ENCODE data around the gene ZNF549.

ZNF549 gene

GRCh38 chr19:57566396-57567265 is 39.5 kb downstream of the ZNF549 start:
- peak; percentile 42 for DNase-seq (ENCODE audit: low read depth)

- no peak for DNase-seq (ENCODE audit: low read depth)
These were observed 43.6 kb downstream of the ZNF549 start for GRCh38 chr19:57570707-57571106.

DNA sequence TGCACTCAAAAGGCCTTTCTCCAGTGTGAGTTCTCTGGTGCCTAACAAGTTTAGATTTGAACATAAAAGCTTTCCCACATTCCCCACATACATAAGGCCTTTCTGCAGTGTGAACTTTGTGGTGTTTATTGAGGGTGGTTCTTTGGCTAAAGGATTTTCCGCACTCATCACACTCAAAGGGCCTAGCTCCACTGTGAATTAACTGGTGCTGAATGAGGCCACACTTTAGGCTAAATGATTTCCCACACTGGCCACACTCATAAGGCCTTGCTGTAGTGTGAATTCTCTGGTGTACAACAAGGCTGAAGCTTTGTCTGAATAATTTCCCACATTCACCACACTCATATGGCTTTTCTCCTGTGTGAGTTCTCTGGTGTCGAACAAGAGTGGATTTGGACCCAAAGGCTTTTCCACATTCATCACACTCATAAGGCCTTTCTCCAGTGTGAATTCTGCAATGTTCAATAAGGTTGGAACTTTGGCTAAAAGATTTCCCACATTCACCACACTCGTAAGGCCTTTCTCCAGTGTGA is 45.3 kb downstream of the ZNF549 start:
- no peak for DNase-seq (ENCODE audit: low read depth)

GRCh38 chr19:57576661-57577060 is 49.5 kb downstream of the ZNF549 start:
- DNase-seq (ENCODE audit: low read depth): no peak

DNA sequence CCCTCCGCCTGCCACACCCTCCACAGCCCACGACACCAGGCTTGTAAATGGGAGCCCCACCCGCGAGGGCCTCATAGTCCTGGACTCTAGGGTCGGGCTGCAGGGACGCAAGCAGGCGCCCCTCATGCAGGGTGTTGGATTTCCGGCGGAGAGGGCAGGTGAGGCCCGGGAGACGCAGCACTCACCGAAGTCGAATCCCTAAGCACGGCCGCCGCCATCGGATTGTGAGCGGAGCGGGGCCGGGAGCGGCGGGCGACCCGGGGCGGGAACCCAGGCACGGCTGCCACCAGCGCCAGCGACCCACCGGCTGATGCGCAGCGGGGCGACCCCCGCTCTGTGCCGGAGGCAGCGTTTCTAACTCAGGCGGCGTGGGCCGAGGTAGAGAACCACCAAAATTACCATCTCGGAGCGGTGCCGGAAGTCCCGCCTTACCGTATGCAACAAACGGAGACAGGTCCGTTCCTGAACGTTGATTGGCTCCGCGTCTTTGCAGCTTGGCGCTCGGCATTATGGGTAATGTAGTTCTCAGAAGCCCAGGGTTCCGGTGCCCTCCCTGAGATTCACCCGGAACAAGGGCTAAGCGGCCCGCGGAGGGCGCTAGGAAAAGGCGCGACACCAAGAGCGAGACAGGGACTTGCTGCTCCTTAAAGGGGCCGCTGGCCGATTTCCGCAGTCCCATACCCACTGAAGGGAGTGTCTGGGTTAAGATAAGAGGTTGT is 51.5 kb downstream of the ZNF549 start, which contains the start of gene ZNF416:
TSS of gene ZNF416 (minus strand) at position 425 of the 719 bp plus-strand sequence. CDS start at position 218, 207 bp downstream.
- peak; percentile 99 for DNase-seq (ENCODE audit: low read depth)

- no peak for DNase-seq (ENCODE audit: low read depth)
These were observed 56.0 kb downstream of the ZNF549 start for GRCh38 chr19:57583104-57583520.

DNA sequence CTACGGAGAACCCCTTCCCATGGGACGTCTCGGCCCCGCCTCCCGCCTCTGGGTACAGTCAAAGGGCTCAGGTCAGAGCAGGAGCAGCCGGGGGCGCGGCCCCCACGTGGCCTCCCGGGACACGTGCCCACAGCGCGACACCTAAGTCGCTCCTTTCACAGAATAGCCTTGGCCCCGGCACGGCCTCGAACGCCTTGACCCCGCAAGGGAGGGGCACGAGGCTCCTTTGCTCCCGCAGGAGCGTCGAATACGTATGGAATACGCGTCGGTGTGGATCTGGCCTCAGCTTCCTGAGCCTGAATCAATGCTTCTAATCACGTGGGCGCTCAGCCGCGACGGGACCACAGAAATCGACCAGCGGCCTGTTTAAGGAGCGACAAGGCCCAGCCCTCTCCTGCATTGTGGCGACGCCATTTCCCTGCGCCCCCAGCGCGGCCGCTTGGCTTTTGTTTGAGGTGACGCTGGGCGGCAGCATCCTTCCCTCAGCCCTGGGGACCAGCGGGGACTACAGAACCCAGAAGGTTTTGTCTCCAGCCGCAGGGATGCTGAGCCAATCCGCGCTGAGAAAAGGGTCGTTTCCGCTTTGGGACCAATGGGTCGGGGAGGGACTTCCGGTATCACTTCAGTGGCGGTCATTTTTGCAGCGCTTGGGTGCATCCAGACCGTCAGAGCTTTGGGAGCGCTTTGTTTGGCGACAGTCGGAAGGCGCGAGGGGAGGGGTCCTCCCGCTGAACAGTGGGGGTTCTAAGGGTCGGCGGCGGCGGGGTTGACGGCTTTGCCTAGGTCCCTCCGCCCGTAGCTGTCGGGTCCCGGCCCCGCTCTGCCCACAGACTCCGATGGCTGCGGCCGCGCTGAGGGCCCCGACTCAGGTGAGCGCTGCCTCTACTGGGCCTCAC is 56.6 kb downstream of the ZNF549 start, which contains the start of gene ZIK1:
TSS of gene ZIK1 (plus strand) at position 625 of the 896 bp plus-strand sequence. CDS start at position 837, 212 bp downstream.
- DNase-seq (ENCODE audit: low read depth): peak; percentile 91

- peak; percentile 84 for DNase-seq (ENCODE audit: low read depth)
These were observed 60.4 kb downstream of the ZNF549 start for GRCh38 chr19:57587529-57587928.

GRCh38 chr19:57599377-57599760 is 72.2 kb downstream of the ZNF549 start:
- no peak for DNase-seq (ENCODE audit: low read depth)

- DNase-seq (ENCODE audit: low read depth): peak; percentile 88
These were observed 72.7 kb downstream of the ZNF549 start, which contains the start of gene ZNF530 for GRCh38 chr19:57599761-57600383. ZNF530 (plus strand) TSS chr19:57599885; CDS start chr19:57604346, 4,461 bp downstream.

GRCh38 chr19:57606931-57607330 is 79.8 kb downstream of the ZNF549 start:
- no peak for DNase-seq (ENCODE audit: low read depth)
